ENCODE results near the gene FBXL22.
"Not testable (repeated sequence)": the region's sequence is repeated elsewhere in the genome, so short reads cannot be mapped to it uniquely, and the experiment has no call there.

The FBXL22 gene

GRCh38 chr15:63615935-63616334 lies 18.7 kb downstream of the FBXL22 start:
- no peak for DNase-seq

GRCh38 chr15:63617147-63617546 lies 20.0 kb downstream of the FBXL22 start:
- not testable (repeated sequence) for DNase-seq

- not testable (repeated sequence) for DNase-seq
Observed at GRCh38 chr15:63617627-63618026, 20.4 kb downstream of the FBXL22 start.

- not testable (repeated sequence) for DNase-seq
Observed at GRCh38 chr15:63620760-63621159, 23.6 kb downstream of the FBXL22 start.

GRCh38 chr15:63623232-63623969 lies 26.2 kb downstream of the FBXL22 start:
- DNase-seq: no peak

GRCh38 chr15:63626955-63627354 lies 29.8 kb downstream of the FBXL22 start:
- no peak for DNase-seq

- DNase-seq: no peak
Observed at GRCh38 chr15:63628123-63628822, 31.1 kb downstream of the FBXL22 start.

GRCh38 chr15:63630036-63630751 lies 33.0 kb downstream of the FBXL22 start:
- no peak for DNase-seq

- no peak for DNase-seq
Observed at GRCh38 chr15:63633312-63633711, 36.1 kb downstream of the FBXL22 start.

- no peak for DNase-seq
Observed at GRCh38 chr15:63634154-63634553, 37.0 kb downstream of the FBXL22 start.

GRCh38 chr15:63636518-63637061 lies 39.4 kb downstream of the FBXL22 start:
- no peak for DNase-seq

GRCh38 chr15:63638839-63639238 lies 41.7 kb downstream of the FBXL22 start:
- no peak for DNase-seq

GRCh38 chr15:63640146-63640545 lies 43.0 kb downstream of the FBXL22 start:
- DNase-seq: no peak
